NCI-H524 treated with DMSO at 0.1 percent for 48 hours (cell line): Measurements from ENCODE around the gene RRP12.

Experiments
- DNase-seq: peaks from one replicate; lab custom pipeline; 2025; lab: John Stamatoyannopoulos, UW

Gene RRP12

GRCh38 chr10:97311111-97311626 lies 90.0 kb downstream of the RRP12 start:
- DNase-seq, result no peak

GRCh38 chr10:97307866-97308780 lies 93.0 kb downstream of the RRP12 start:
- no peak for DNase-seq

- no peak for DNase-seq
Observed at GRCh38 chr10:97307441-97307840, 93.7 kb downstream of the RRP12 start.
